GM18907 (cell line): ENCODE measurements around the gene TANK.
"Not testable (repeated sequence)": the region's sequence is repeated elsewhere in the genome, so short reads cannot be mapped to it uniquely, and the experiment has no call there.

Source experiments
- ATAC-seq: cut with Tn5 transposase; IDR thresholded peaks from one replicate; pipeline ENCODE4 v1.9.1; 2021; ENCODE audit warnings: mild to moderate bottlenecking, moderate library complexity; ENCODE audit not compliant: unreplicated experiment

TANK gene

DNA sequence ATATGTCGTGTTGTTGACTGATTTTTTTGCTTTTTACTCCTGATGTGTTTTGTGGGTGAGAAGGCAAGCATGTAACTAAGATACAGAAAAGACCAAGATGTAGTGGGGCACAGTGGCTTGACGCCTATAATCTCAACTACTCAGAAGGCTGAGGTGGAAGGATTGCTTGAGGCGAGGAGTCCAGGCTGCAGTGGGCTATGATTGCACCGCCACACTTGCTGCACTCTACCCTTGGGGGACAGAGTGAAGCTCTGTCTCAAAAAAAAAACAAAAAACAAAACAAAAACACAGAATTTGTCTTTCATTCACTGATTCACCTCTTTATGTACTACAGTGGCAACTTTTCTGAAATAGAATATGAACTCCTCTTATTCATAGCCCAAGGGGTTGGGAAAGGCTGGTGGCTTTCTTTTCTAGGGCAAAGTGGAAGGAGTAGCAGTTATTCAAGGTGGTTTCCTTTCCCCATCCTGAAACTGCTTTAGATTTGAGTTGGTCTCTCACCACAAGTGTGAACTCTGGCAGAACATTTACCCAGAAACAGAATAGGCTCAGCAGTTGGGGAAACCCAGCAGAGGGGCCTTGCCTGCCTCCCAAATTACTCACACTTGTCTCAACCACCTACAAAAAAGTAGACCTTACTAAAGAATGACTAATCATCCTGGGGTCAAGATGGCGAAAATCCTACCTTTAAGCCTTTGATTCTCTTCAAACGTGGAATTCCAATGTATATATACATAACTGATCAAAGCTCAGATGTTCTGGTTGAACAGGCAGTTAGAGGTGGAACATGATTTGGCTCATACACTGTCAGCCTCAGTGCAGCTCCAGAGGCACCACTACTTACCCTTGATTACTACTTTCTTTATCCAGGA lies 6.5 kb downstream of the TANK start:
- peak; percentile 84 for ATAC-seq

GRCh38 chr2:161169335-161169734 lies 9.1 kb downstream of the TANK start:
- no peak for ATAC-seq

DNA sequence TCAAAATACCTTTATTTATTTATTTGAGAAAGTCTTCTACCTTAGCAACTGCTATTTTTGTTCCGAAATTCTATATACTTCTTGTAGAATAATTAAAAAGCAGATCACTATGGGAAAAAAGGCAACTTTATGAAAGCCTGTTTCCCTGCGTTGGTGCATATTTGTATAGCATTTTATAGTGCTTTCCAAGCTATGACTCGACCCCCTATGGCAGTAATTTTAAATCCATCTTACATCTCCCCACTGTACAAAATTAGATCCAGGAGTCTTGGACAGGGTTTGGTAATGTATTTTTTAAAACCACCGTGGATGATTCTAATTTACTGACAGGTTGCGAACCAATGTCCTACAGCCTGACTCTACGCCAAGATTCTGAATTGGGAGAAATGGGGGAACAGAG lies 10.1 kb downstream of the TANK start:
- no peak for ATAC-seq

DNA sequence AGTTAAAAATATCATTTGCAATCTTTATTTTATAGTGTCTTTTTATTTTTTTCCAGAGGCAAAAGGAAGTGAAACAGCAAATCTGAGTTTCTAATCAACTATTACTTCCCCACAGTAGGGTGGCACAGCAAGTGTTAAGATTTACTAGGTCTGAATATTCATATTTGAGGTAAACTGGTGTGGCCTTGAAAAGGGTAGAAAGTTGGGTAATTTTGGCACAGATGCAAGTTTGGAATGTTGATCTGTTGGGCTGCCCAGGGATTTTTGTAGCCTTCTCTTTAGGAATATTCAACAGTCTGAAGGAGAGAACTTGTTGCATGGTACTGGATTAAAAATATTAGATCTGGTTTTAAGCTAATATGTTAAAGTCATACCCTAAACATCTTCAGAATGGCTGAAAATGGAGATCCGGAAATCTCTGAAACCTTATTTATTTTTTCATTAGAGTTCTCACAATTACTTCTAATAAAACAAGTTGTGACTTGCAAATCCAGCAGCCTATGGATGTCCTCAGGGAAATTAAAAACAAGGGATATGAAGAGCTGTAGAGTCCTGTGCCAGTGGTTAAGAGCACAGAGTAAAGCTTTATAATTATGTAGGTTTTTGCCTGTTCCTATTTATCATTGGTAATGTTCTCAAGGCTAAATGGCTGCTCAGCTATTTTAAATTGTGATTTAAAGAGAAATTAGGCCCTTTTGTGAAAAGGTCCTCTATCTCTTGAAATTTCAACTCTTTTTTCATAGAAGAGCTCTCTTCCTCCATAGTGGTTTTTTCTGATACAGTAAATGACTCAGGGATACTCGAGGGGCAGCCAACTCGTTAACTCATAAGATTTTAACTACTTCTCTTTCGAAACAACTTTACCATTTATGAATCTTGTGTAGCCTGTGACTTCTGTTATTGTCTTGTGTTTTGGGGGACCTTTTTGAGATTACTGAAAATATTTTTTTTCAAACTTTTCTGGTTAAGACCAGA lies 11.0 kb downstream of the TANK start:
- peak; percentile 35 for ATAC-seq

DNA sequence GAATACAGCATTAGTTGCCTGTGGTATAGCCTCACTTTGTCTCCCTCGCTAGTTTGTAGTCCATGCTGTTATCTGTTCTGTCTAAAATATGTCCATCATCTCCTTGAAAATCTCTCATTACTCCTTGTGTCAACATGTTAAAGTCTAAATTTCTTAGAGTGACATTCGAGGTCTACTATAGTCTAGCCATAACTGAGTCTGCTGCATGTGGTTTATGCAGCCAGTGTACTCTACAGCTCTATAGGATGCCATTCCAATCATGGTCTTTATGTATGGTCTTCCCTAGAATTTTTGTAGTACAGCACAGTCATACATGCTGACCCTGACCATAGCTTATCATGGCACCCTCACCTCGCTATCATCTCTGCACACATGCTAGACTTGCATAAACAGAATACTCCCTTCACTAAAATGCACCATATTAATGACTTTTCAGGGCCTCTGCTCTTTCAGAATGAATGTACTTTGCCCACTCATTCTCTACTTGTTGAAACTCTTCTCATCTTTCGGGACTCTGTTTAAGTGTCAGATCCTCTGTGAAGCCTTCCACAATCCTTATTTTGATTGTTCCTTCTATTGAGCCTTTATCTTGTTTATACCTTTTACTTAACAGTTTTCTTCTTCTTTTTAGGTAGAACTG lies 12.8 kb downstream of the TANK start:
- peak; percentile 63 for ATAC-seq

DNA sequence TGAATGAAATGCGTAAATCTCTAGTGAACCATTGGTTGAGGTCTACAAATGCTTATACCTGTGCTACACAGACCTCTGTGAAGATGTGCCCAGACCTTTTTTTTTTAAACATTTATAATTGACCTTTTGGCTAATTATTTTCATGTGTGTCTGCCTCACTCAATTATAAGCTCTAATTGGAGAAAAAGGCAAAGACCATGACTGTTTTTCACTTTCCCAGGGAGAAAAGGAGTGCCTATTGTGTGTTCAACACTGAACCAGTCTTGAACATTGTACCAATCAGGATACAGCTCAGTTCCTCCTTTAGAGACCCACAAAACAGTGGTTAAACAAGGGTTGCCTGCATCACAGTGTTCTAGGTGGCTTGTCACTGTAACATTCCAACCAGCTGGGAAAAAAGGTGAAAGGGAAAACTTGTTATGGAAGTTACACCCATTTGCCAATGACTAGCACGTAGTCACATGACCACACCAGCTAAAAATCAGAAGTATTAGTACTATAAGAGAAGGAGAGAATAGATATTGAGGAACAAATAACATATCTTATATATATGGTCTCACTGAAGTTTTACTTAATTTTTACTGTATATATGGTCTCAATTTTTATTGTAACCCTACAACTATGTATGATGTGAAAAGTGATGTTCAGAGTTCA lies 13.4 kb downstream of the TANK start:
- ATAC-seq, result peak; percentile 24

DNA sequence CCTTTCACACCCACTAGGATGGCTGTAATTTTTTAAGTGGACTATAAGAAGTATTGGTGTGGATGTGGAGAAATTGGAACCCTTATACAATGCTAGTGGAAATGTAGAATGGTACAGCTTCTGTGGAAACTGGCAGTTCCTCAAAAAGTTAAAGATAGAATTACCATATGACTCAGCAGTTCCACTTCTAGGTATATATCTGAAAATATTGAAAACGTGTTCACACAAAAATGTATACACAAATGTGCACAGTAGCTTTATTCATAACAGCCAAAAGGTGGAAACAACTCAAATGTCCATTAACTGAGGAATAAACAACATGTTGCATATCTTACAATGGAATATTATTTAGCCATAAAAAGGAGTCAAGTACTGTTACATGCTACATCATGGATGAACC lies 17.7 kb downstream of the TANK start:
- ATAC-seq, result no peak

GRCh38 chr2:161178756-161179155 lies 18.5 kb downstream of the TANK start:
- no peak for ATAC-seq

- no peak for ATAC-seq
These were observed 29.8 kb downstream of the TANK start for GRCh38 chr2:161190050-161190449.

DNA sequence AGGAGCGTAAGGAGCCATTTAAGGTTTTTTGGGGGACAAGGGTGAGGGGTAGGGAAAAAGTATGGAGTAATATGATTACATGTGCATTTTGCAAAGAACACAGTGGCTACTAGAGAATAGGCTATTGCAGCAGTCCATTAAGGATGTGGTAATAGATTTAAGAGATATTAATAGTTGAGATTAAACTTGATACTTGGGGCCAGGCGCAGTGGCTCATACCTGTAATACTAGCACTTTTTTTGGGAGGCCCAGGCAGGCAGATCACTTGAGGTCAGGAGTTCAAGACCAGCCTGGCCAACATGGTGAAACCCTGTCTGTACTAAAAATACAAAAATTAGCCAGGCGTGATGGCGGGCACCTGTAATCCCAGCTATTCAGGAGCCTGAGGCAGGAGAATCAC lies 35.4 kb downstream of the TANK start:
- ATAC-seq, result not testable (repeated sequence)

DNA sequence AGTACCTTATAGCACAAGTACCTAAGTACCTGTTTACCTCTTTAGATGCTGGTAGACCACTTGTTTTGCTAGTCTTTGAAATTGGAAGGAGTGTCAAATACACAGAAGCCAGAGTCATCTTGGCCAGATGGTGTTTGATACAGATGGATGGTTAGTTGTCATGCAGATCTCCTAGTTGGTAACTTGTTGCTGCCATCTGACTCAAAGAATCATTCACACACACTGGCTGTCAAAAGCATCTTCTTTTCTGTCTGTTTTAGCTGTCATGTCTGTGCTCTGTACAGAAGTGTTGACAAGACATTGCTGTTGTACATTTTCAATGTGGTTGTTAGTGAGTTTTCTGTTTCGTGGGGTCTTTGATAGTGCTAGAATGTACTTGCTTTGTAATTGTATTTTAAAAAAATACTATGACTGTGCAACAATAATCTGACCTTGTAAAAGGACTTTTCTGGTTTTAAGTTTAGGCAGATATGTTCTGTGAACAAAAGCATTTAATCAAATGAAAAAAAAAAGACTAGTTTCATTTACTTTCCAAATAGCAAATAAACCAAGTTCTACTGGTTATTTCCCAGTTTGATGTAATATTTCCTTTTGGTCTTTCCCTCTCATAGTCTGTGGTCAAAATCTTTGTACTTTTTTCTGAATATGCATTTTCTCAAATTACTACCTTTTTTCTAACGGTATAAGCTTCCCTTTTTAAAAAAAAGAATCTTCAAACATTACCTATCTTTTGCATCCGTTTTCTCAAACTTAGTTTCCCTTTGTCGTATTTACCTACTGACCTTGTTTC lies 39.9 kb downstream of the TANK start:
- peak; percentile 91 for ATAC-seq

DNA sequence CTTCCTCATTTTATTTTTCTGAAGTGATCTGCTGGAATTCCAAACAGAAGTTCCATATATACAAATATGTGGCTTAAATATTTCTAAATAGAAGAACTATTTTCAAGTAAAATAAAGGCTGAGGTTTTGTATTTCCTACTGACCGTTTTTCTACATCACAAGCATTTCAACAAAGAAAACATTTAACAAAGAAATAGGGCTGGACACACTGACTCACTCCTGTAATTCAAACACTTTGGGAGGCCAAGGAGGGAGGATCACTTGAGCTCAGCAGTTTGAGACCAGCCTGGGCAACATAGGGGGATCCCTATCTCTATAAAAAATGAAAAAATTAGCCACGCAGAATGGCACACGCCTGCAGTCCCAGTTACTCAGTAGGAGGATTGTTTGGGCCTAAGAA lies 44.6 kb downstream of the TANK start:
- no peak for ATAC-seq

GRCh38 chr2:161206471-161207032 lies 46.3 kb downstream of the TANK start:
- no peak for ATAC-seq

DNA sequence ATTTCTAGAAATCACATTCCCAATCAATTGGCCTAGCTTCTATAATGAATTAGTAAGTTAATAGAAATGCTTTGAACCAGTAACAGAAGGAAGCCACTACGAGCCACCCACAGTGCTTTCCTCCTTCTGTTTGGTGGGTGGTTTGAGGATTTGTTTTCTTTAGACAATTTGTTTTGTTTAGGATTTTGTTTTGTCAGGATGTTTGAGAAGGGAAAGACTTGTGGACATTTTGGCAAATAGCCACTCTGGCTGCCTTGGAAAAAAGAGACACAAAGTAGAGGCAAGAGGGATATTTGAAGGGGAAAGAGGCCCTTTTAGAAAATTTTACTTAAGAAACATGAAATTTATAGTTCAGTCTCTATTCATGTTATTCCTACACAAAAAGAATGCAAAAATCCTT lies 47.7 kb downstream of the TANK start:
- ATAC-seq, result no peak

- peak; percentile 53 for ATAC-seq
These were observed 48.4 kb downstream of the TANK start for GRCh38 chr2:161208527-161209139.

DNA sequence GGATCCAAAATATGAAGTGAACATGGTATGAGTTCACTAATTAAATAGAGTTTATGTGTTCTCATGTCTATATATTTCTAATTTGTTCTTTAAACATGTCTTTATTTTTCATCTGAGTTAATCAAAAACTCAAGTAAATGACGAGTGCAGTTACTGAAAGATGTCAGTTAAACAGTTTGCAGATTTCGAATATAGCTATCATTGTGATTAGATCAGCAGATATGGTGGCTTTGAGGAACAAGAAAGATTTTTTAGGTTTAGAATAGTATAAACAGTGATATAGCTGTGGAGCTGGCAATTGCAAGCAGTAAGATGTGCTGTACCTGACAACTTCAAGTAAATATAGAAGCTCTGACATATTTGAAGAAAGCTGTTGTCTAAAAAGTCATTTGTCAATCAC lies 49.7 kb downstream of the TANK start:
- no peak for ATAC-seq

- no peak for ATAC-seq
These were observed 57.5 kb downstream of the TANK start for GRCh38 chr2:161217597-161218185.

- no peak for ATAC-seq
These were observed 59.0 kb downstream of the TANK start for GRCh38 chr2:161219211-161219610.
